ENCODE measurements around the gene HACL1. TPM values are rescaled to one million over a fixed set of nuclear protein-coding genes. Genes with fewer than 3 reads are reported as not detected.
A peak's percentile ranks its signal among the peaks of the same experiment; 100 is the strongest.

HACL1 gene
- 10 to 100 TPM; 11.3 to 22.7 (median 19.7) TPM for total RNA-seq
- polyA plus RNA-seq, result 10 to 100 TPM; 13.4 to 15.1 TPM
- long read RNA-seq, donor 1, transcript HACL1-201 (17 exons, 2,266 nt), result major isoform, 29 of 57 reads
- long read RNA-seq, donor 1, partial matches to known transcripts, result 3 of 57 reads
- long read RNA-seq, donor 1, other reads (novel, unspliced or antisense), result 20 of 57 reads
- long read RNA-seq, donor 2, transcript HACL1-201 (17 exons, 2,266 nt), result major isoform, 14 of 16 reads
- long read RNA-seq, donor 2, partial matches to known transcripts, result 0 of 16 reads
- long read RNA-seq, donor 2, other reads (novel, unspliced or antisense), result 0 of 16 reads
- long read RNA-seq, donor 3, transcript HACL1-201 (17 exons, 2,266 nt), result major isoform, 16 of 30 reads
- long read RNA-seq, donor 3, partial matches to known transcripts, result 3 of 30 reads
- long read RNA-seq, donor 3, other reads (novel, unspliced or antisense), result 7 of 30 reads

GRCh38 chr3:15601399-15602145 lies at the start of gene HACL1, which contains the start of gene BTD:
HACL1 (minus strand) TSS chr3:15601569; CDS start chr3:15601463, 106 bp downstream.
BTD (plus strand) TSS chr3:15601745; CDS start chr3:15635440, 33,695 bp downstream.
- intact Hi-C loops (cut with DNase I), result no loop called here
- TF ChIP-seq EP300 (IDR thresholded peaks at IDR 0.05) (no peak), POLR2A (IDR thresholded peaks at IDR 0.05) (peak; percentile 83)
- TF ChIP-seq, protein P1, sequence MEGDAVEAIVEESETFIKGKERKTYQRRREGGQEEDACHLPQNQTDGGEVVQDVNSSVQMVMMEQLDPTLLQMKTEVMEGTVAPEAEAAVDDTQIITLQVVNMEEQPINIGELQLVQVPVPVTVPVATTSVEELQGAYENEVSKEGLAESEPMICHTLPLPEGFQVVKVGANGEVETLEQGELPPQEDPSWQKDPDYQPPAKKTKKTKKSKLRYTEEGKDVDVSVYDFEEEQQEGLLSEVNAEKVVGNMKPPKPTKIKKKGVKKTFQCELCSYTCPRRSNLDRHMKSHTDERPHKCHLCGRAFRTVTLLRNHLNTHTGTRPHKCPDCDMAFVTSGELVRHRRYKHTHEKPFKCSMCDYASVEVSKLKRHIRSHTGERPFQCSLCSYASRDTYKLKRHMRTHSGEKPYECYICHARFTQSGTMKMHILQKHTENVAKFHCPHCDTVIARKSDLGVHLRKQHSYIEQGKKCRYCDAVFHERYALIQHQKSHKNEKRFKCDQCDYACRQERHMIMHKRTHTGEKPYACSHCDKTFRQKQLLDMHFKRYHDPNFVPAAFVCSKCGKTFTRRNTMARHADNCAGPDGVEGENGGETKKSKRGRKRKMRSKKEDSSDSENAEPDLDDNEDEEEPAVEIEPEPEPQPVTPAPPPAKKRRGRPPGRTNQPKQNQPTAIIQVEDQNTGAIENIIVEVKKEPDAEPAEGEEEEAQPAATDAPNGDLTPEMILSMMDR (IDR thresholded peaks at IDR 0.05), result peak in 1 of 3 donors; percentile 31
- Histone ChIP-seq H3K4me1 (ENCODE audit: insufficient read depth) (peaks cover 13% of the 10 kb centered on the region), H3K36me3 (no peaks in the 10 kb centered on the region), H3K9me3 (no peaks in the 10 kb centered on the region), H3K27me3 (no peaks in the 10 kb centered on the region), H3K4me3 (peak within 1 kb of the TSS; percentile 92), H3K27ac (peak within 1 kb of the TSS; percentile 13 to 79)
- peak; percentile 97 to 98 (median 98) for DNase-seq
- 0 to 1% (median 0%) methylated on average over 58 to 61 of the region's 61 CpGs for WGBS, 3 donors

DNA sequence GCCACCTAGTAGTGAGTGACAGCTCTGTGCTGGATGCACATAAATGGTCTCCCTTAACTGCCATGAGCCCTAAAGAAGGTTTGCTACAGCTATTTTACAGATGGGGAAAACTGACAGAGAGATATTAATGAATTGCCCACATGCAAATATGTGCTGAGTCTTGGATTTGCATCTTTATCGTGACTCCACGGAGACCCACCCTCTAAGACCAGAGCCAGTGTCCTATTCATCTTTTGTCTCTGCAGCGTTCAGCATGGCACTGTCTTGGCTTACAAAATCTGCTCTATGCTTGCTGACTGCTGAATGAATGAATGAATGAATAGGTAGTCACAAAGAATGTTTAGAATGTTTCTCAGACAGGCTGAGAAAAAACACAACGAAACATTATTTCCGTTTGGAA lies 48.5 kb upstream of the HACL1 start:
- H3K27ac ChIP-seq, result no peak overlapping the region
- TF ChIP-seq, protein P1 (IDR thresholded peaks at IDR 0.05), result no peak
- no peak for TF ChIP-seq EP300 (IDR thresholded peaks at IDR 0.05)
- no peak for TF ChIP-seq POLR2A (IDR thresholded peaks at IDR 0.05)
- 43 to 65% (median 50%) methylated on average over 5 of the region's 5 CpGs for WGBS, 3 donors
- no peak overlapping the region for H3K4me3 ChIP-seq
- no peaks in the 10 kb centered on the region for H3K27me3 ChIP-seq
- no peaks in the 10 kb centered on the region for H3K36me3 ChIP-seq
- no peak for DNase-seq
- H3K9me3 ChIP-seq, result no peaks in the 10 kb centered on the region
- intact Hi-C loops (cut with DNase I), result no loop called here
- H3K4me1 ChIP-seq (ENCODE audit: insufficient read depth), result peaks cover 5% of the 10 kb centered on the region

DNA sequence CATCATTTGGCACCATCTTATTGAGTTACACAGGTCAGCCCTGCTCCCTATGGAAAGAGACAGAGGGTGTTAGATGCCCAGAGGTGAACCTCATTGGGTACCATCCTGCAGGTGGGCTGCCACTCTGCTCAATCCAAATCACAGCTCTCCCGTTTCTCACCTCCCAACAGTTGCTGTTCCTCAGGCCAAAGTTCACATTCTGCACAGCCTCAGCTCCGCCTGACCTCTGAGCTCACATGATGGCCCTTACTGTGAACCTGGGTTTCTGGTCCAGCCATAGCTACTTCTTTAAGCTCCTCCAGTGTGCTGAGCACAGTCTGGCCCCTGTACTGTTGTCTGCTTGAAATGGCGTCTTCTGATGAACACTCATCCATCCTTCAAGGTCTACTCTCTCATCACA lies 48.0 kb upstream of the HACL1 start:
- DNase-seq, result no peak
- H3K27ac ChIP-seq, result no peak overlapping the region
- peaks cover 5% of the 10 kb centered on the region for H3K4me1 ChIP-seq (ENCODE audit: insufficient read depth)
- intact Hi-C loops (cut with DNase I), result no loop called here
- no peak overlapping the region for H3K4me3 ChIP-seq
- TF ChIP-seq POLR2A (IDR thresholded peaks at IDR 0.05), result no peak
- TF ChIP-seq, protein P1 (IDR thresholded peaks at IDR 0.05), result no peak
- TF ChIP-seq EP300 (IDR thresholded peaks at IDR 0.05), result no peak
- no peaks in the 10 kb centered on the region for H3K9me3 ChIP-seq
- no peaks in the 10 kb centered on the region for H3K27me3 ChIP-seq
- WGBS, 3 donors, result 94 to 99% (median 96%) methylated on average over 3 of the region's 3 CpGs
- no peaks in the 10 kb centered on the region for H3K36me3 ChIP-seq

GRCh38 chr3:15647611-15648167 lies 46.3 kb upstream of the HACL1 start:
- Histone ChIP-seq H3K27ac (no peak overlapping the region), H3K36me3 (no peaks in the 10 kb centered on the region), H3K4me1 (ENCODE audit: insufficient read depth) (peaks cover 5% of the 10 kb centered on the region), H3K4me3 (no peak overlapping the region), H3K9me3 (no peaks in the 10 kb centered on the region), H3K27me3 (no peaks in the 10 kb centered on the region)
- intact Hi-C loops (cut with DNase I), result no loop called here
- TF ChIP-seq EP300 (IDR thresholded peaks at IDR 0.05), result no peak
- TF ChIP-seq POLR2A (IDR thresholded peaks at IDR 0.05), result no peak
- TF ChIP-seq, protein P1 (IDR thresholded peaks at IDR 0.05), result no peak
- WGBS, 3 donors, result 38 to 51% (median 42%) methylated on average over 4 of the region's 4 CpGs
- DNase-seq, result no peak
